GM12892 (cell line): ENCODE results near the gene KLHL2.
"Not testable (repeated sequence)": the region's sequence is repeated elsewhere in the genome, so short reads cannot be mapped to it uniquely, and the experiment has no call there.

Experiments
- POLR2A ChIP-seq: IDR thresholded peaks from 2 replicates; pipeline ENCODE4 v1.6.1; 2011; ENCODE audit warnings: low read depth, low read length, control low read depth
- POLR2AphosphoS5 ChIP-seq: IDR thresholded peaks from 2 replicates; pipeline ENCODE4 v1.6.1; 2011; ENCODE audit warnings: low read depth, low read length, control low read depth

GRCh38 chr4:165269931-165270330 lies 62.6 kb downstream of the KLHL2 start:
- not testable (repeated sequence) for TF ChIP-seq POLR2A, POLR2AphosphoS5
